Measurements from ENCODE around the gene NMRAL1. TPM values are rescaled to one million over a fixed set of nuclear protein-coding genes. Genes with fewer than 3 reads are reported as not detected.
A peak's percentile ranks its signal among the peaks of the same experiment; 100 is the strongest.

Gene NMRAL1
- total RNA-seq, 1 donor from 2014 or later: 44.0 TPM

GRCh38 chr16:4433914-4434787, 40.3 kb downstream of the NMRAL1 start:
- Mint-ChIP-seq H3K4me3 (ENCODE audit: unreplicated experiment) (no peak overlapping the region), H3K27me3 (ENCODE audit: low read depth) (no peaks in the 10 kb centered on the region), H3K36me3 (ENCODE audit: low read depth) (peaks cover 21% of the 10 kb centered on the region), H3K27ac (ENCODE audit: unreplicated experiment) (no peak overlapping the region), H3K4me1 (ENCODE audit: low read depth) (no peaks in the 10 kb centered on the region), H3K9me3 (ENCODE audit: low read depth) (no peaks in the 10 kb centered on the region)
- no peak for DNase-seq (ENCODE audit: low spot score)
- TF ChIP-seq CTCF (IDR thresholded peaks at IDR 0.05): no peak

GRCh38 chr16:4433228-4433627, 41.2 kb downstream of the NMRAL1 start:
- Mint-ChIP-seq H3K9me3 (ENCODE audit: low read depth) (no peaks in the 10 kb centered on the region), H3K27ac (ENCODE audit: unreplicated experiment) (no peak overlapping the region), H3K27me3 (ENCODE audit: low read depth) (no peaks in the 10 kb centered on the region), H3K4me3 (ENCODE audit: unreplicated experiment) (no peak overlapping the region), H3K36me3 (ENCODE audit: low read depth) (peaks cover 21% of the 10 kb centered on the region), H3K4me1 (ENCODE audit: low read depth) (peaks cover 3% of the 10 kb centered on the region)
- DNase-seq (ENCODE audit: low spot score): no peak
- TF ChIP-seq CTCF (IDR thresholded peaks at IDR 0.05): no peak

- peaks cover 19% of the 10 kb centered on the region for H3K4me1 Mint-ChIP-seq (ENCODE audit: low read depth)
- TF ChIP-seq CTCF (IDR thresholded peaks at IDR 0.05): no peak
- no peaks in the 10 kb centered on the region for H3K27me3 Mint-ChIP-seq (ENCODE audit: low read depth)
- peaks cover 14% of the 10 kb centered on the region for H3K36me3 Mint-ChIP-seq (ENCODE audit: low read depth)
- H3K4me3 Mint-ChIP-seq (ENCODE audit: unreplicated experiment): no peak overlapping the region
- H3K9me3 Mint-ChIP-seq (ENCODE audit: low read depth): no peaks in the 10 kb centered on the region
- no peak for DNase-seq (ENCODE audit: low spot score)
- no peak overlapping the region for H3K27ac Mint-ChIP-seq (ENCODE audit: unreplicated experiment)
Observed at GRCh38 chr16:4431023-4431422, 43.4 kb downstream of the NMRAL1 start.

GRCh38 chr16:4428500-4428899, 45.9 kb downstream of the NMRAL1 start:
- no peak for DNase-seq (ENCODE audit: low spot score)
- no peaks in the 10 kb centered on the region for H3K27me3 Mint-ChIP-seq (ENCODE audit: low read depth)
- peaks cover 25% of the 10 kb centered on the region for H3K4me1 Mint-ChIP-seq (ENCODE audit: low read depth)
- H3K27ac Mint-ChIP-seq (ENCODE audit: unreplicated experiment): no peak overlapping the region
- H3K9me3 Mint-ChIP-seq (ENCODE audit: low read depth): no peaks in the 10 kb centered on the region
- H3K4me3 Mint-ChIP-seq (ENCODE audit: unreplicated experiment): no peak overlapping the region
- peaks cover 5% of the 10 kb centered on the region for H3K36me3 Mint-ChIP-seq (ENCODE audit: low read depth)
- TF ChIP-seq CTCF (IDR thresholded peaks at IDR 0.05): no peak

GRCh38 chr16:4426722-4427372, 47.6 kb downstream of the NMRAL1 start:
- Mint-ChIP-seq H3K4me3 (ENCODE audit: unreplicated experiment) (peak overlapping the region; percentile 97), H3K27me3 (ENCODE audit: low read depth) (no peaks in the 10 kb centered on the region), H3K36me3 (ENCODE audit: low read depth) (peaks cover 5% of the 10 kb centered on the region), H3K27ac (ENCODE audit: unreplicated experiment) (peak overlapping the region; percentile 98), H3K4me1 (ENCODE audit: low read depth) (peaks cover 25% of the 10 kb centered on the region), H3K9me3 (ENCODE audit: low read depth) (no peaks in the 10 kb centered on the region)
- TF ChIP-seq CTCF (IDR thresholded peaks at IDR 0.05): no peak
- no peak for DNase-seq (ENCODE audit: low spot score)

Data from chondrocyte (in vitro differentiated cells).